ENCODE results near the gene SLMAP.

GRCh38 chr3:57949785-57950615 is 193.9 kb downstream of the SLMAP start:
- TF ChIP-seq CHD2 (IDR thresholded peaks at IDR 0.05; ENCODE audit: low read length, partially characterized antibody) (no peak), NRF1 (IDR thresholded peaks at IDR 0.05; ENCODE audit: low read depth, low read length) (no peak), SIN3A (IDR thresholded peaks at IDR 0.05; ENCODE audit: borderline replicate concordance, low read depth, low read length) (no peak), TEAD4 (IDR thresholded peaks at IDR 0.05; ENCODE audit: borderline replicate concordance, insufficient read depth) (no peak), CTCF (IDR thresholded peaks at IDR 0.05) (peak; percentile 40; the same call in 1 of the 2 replicates), TAF1 (IDR thresholded peaks at IDR 0.05; ENCODE audit: borderline replicate concordance, low read depth, low read length) (no peak), POLR2AphosphoS5 (IDR thresholded peaks at IDR 0.05; ENCODE audit: low read depth, low read length) (no peak), FOXJ3 (CRISPR knock-in tag; IDR thresholded peaks at IDR 0.05) (no peak), FOSL2 (IDR thresholded peaks at IDR 0.05; ENCODE audit: borderline replicate concordance, low read depth) (no peak), EZH2phosphoT487 (IDR thresholded peaks at IDR 0.05; ENCODE audit: borderline replicate concordance, low read depth) (no peak), USF1 (IDR thresholded peaks at IDR 0.05; ENCODE audit: borderline replicate concordance, low read depth) (peak; percentile 62; the same call in 1 of the 2 replicates), SMC3 (IDR thresholded peaks at IDR 0.05; ENCODE audit: low read depth, low read length) (no peak), EP300 (IDR thresholded peaks at IDR 0.05; ENCODE audit: borderline replicate concordance in 1 of 2, low read depth in 1 of 2, low read length in 1 of 2) (no peak)
- TF ChIP-seq, protein P1, sequence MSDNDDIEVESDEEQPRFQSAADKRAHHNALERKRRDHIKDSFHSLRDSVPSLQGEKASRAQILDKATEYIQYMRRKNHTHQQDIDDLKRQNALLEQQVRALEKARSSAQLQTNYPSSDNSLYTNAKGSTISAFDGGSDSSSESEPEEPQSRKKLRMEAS (IDR thresholded peaks at IDR 0.05; ENCODE audit: low read depth): peak; percentile 91

Data from SK-N-SH (cell line).